IMR-90 (cell line): Measurements from ENCODE around the gene DDX31.

ENCODE experiments used
- BHLHE40 ChIP-seq: fragments of 150-350 bp; IDR thresholded peaks from 2 replicates; pipeline ENCODE4 v1.6.1; 2016; ENCODE audit warnings: mild to moderate bottlenecking, low read depth, low read length
- CEBPB ChIP-seq: IDR thresholded peaks from 2 replicates; pipeline ENCODE4 v1.6.1; 2012; ENCODE audit warnings: low read depth, low read length, improper control_type of control experiment
- FOS ChIP-seq: fragments of 150-350 bp; IDR thresholded peaks from 2 replicates; pipeline ENCODE4 v1.6.1; 2016; ENCODE audit warnings: low read depth, low read length
- MAZ ChIP-seq: IDR thresholded peaks from 2 replicates; pipeline ENCODE4 v1.6.1; 2012; ENCODE audit warnings: low read depth, mild to moderate bottlenecking, low read length, improper control_type of control experiment, moderate library complexity, borderline replicate concordance
- MXI1 ChIP-seq: IDR thresholded peaks from 2 replicates; pipeline ENCODE4 v1.6.1; 2012; ENCODE audit warnings: low read depth, mild to moderate bottlenecking, low read length, moderate library complexity, borderline replicate concordance
- NFE2L2 ChIP-seq: fragments of 150-350 bp; IDR thresholded peaks from 2 replicates; pipeline ENCODE4 v1.6.1; 2016; ENCODE audit warnings: low read depth, mild to moderate bottlenecking, low read length
- POLR2A ChIP-seq: IDR thresholded peaks from 2 replicates; pipeline ENCODE4 v1.6.1; 2012; ENCODE audit warnings: mild to moderate bottlenecking, low read depth, low read length
- RAD21 ChIP-seq: IDR thresholded peaks from 2 replicates; pipeline ENCODE4 v1.6.1; 2012; ENCODE audit warnings: low read length, improper control_type of control experiment
- RCOR1 ChIP-seq: IDR thresholded peaks from 2 replicates; pipeline ENCODE4 v1.6.1; 2012; ENCODE audit warnings: mild to moderate bottlenecking, low read length, improper control_type of control experiment; ENCODE audit not compliant: insufficient replicate concordance
- RFX5 ChIP-seq: IDR thresholded peaks from 2 replicates; pipeline ENCODE4 v1.8.0; 2012; ENCODE audit warnings: low read depth, mild to moderate bottlenecking, low read length, moderate library complexity
- SMC3 ChIP-seq: fragments of 150-350 bp; IDR thresholded peaks from 2 replicates; pipeline ENCODE4 v1.6.1; 2016; ENCODE audit warnings: low read depth, mild to moderate bottlenecking, antibody characterized with exemption, low read length, moderate library complexity
- TF ChIP-seq, protein P1 (sequence below): conservative IDR thresholded peaks from 2 replicates; pipeline ENCODE4 v1.5.1; 2012; ENCODE audit warnings: mild to moderate bottlenecking, low read depth, low read length, improper control_type of control experiment
- TF ChIP-seq, protein P2 (sequence below): fragments of 150-350 bp; IDR thresholded peaks from 2 replicates; pipeline ENCODE4 v1.6.1; 2017; ENCODE audit warnings: mild to moderate bottlenecking, antibody characterized with exemption, low read length, low read depth
- TF ChIP-seq, protein P3 (sequence below): fragments of 150-350 bp; IDR thresholded peaks from 2 replicates; pipeline ENCODE4 v1.6.1; 2016; ENCODE audit warnings: low read depth, mild to moderate bottlenecking, low read length, moderate library complexity, borderline replicate concordance

DNA sequence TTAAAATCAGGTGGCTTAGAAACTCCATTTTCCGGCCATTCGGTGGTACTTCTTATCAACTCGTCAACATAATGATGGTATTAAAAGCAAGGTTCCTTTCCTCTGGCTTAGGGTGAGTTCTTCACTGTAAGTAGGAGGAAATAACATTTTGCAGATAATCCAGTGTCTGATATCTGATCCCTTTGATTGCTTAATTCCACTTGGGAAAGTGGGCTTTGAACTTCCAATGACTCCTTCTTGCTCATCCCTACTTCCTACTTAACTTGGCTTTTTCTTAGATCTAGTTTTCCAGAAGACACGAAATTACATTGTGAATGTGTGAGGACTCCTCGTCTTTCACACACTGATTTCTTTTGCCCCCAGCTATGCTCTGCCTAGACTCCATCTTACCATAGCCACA, 31.5 kb downstream of the DDX31 start:
- TF ChIP-seq, protein P1, sequence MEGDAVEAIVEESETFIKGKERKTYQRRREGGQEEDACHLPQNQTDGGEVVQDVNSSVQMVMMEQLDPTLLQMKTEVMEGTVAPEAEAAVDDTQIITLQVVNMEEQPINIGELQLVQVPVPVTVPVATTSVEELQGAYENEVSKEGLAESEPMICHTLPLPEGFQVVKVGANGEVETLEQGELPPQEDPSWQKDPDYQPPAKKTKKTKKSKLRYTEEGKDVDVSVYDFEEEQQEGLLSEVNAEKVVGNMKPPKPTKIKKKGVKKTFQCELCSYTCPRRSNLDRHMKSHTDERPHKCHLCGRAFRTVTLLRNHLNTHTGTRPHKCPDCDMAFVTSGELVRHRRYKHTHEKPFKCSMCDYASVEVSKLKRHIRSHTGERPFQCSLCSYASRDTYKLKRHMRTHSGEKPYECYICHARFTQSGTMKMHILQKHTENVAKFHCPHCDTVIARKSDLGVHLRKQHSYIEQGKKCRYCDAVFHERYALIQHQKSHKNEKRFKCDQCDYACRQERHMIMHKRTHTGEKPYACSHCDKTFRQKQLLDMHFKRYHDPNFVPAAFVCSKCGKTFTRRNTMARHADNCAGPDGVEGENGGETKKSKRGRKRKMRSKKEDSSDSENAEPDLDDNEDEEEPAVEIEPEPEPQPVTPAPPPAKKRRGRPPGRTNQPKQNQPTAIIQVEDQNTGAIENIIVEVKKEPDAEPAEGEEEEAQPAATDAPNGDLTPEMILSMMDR = no peak
- TF ChIP-seq, protein P2, sequence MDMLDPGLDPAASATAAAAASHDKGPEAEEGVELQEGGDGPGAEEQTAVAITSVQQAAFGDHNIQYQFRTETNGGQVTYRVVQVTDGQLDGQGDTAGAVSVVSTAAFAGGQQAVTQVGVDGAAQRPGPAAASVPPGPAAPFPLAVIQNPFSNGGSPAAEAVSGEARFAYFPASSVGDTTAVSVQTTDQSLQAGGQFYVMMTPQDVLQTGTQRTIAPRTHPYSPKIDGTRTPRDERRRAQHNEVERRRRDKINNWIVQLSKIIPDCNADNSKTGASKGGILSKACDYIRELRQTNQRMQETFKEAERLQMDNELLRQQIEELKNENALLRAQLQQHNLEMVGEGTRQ = no peak
- TF ChIP-seq NFE2L2 (no peak), BHLHE40 (no peak), MAZ (no peak), POLR2A (no peak), SMC3 (no peak), RAD21 (no peak), FOS (no peak), RFX5 (no peak), CEBPB (peak; percentile 87), MXI1 (no peak), RCOR1 (no peak)
- TF ChIP-seq, protein P3, sequence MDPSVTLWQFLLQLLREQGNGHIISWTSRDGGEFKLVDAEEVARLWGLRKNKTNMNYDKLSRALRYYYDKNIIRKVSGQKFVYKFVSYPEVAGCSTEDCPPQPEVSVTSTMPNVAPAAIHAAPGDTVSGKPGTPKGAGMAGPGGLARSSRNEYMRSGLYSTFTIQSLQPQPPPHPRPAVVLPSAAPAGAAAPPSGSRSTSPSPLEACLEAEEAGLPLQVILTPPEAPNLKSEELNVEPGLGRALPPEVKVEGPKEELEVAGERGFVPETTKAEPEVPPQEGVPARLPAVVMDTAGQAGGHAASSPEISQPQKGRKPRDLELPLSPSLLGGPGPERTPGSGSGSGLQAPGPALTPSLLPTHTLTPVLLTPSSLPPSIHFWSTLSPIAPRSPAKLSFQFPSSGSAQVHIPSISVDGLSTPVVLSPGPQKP = no peak
